ENCODE measurements around the gene ABCF2.

Gene ABCF2

GRCh38 chr7:151242159-151243044 lies 15.4 kb upstream of the ABCF2 start:
- no peak for DNase-seq (ENCODE audit: low spot score)

- DNase-seq (ENCODE audit: low spot score) = no peak
Measured at GRCh38 chr7:151241755-151242096, 14.7 kb upstream of the ABCF2 start.

GRCh38 chr7:151240942-151241754 lies 14.1 kb upstream of the ABCF2 start:
- no peak for DNase-seq (ENCODE audit: low spot score)

- no peak for DNase-seq (ENCODE audit: low spot score)
Measured at GRCh38 chr7:151240536-151240935, 13.5 kb upstream of the ABCF2 start.

GRCh38 chr7:151239837-151240459 lies 12.9 kb upstream of the ABCF2 start:
- DNase-seq (ENCODE audit: low spot score) = no peak

- no peak for DNase-seq (ENCODE audit: low spot score)
Measured at GRCh38 chr7:151238924-151239836, 12.2 kb upstream of the ABCF2 start.

- DNase-seq (ENCODE audit: low spot score) = no peak
Measured at GRCh38 chr7:151238190-151238810, 11.3 kb upstream of the ABCF2 start.

- no peak for DNase-seq (ENCODE audit: low spot score)
Measured at GRCh38 chr7:151237244-151238189, 10.5 kb upstream of the ABCF2 start.

GRCh38 chr7:151236406-151236805 lies 9.4 kb upstream of the ABCF2 start:
- no peak for DNase-seq (ENCODE audit: low spot score)

- DNase-seq (ENCODE audit: low spot score) = no peak
Measured at GRCh38 chr7:151235091-151235787, 8.2 kb upstream of the ABCF2 start.

GRCh38 chr7:151233804-151234203 lies 6.8 kb upstream of the ABCF2 start:
- no peak for DNase-seq (ENCODE audit: low spot score)

GRCh38 chr7:151232917-151233701 lies 6.1 kb upstream of the ABCF2 start:
- peak; percentile 60 for DNase-seq (ENCODE audit: low spot score)

GRCh38 chr7:151232091-151232916 lies 5.3 kb upstream of the ABCF2 start, which contains the start of gene CHPF2:
Gene CHPF2, plus strand, starts transcription at chr7:151232483. Its CDS starts 1,529 bp downstream, at chr7:151234012.
- peak; percentile 95 for DNase-seq (ENCODE audit: low spot score)

GRCh38 chr7:151231080-151231479 lies 4.1 kb upstream of the ABCF2 start:
- no peak for DNase-seq (ENCODE audit: low spot score)

GRCh38 chr7:151229249-151229648 lies 2.2 kb upstream of the ABCF2 start:
- no peak for DNase-seq (ENCODE audit: low spot score)

GRCh38 chr7:151228024-151228866 lies 1.2 kb upstream of the ABCF2 start:
- no peak for DNase-seq (ENCODE audit: low spot score)

- DNase-seq (ENCODE audit: low spot score) = no peak
Measured at GRCh38 chr7:151226560-151226874, 488 bp downstream of the ABCF2 start.

Data from NAMALWA (cell line).